Mesenchymal stem cell (in vitro differentiated cells and primary cell): Measurements from ENCODE around the gene CAPN13.
"Not testable (repeated sequence)": the region's sequence is repeated elsewhere in the genome, so short reads cannot be mapped to it uniquely, and the experiment has no call there.

ENCODE experiments used
- DNase-seq: peaks from one replicate; pipeline ENCODE4 v3.0.0-alpha.2; 2013
- H2AFZ ChIP-seq: one replicate; pipeline ENCODE4 v1.6.1; 2013; ENCODE audit warnings: low read depth, mild to moderate bottlenecking, control low read depth, inconsistent platforms, low read length, moderate library complexity
- H2AK5ac ChIP-seq: 2 replicates; pipeline ENCODE4 v1.6.1; 2013; ENCODE audit warnings: low read length, moderate library complexity, mild to moderate bottlenecking, inconsistent platforms; ENCODE audit not compliant: severe bottlenecking
- H2BK120ac ChIP-seq: one replicate; pipeline ENCODE4 v1.6.1; 2013; ENCODE audit warnings: low read depth, mild to moderate bottlenecking, inconsistent platforms, low read length, moderate library complexity
- H2BK12ac ChIP-seq, 2 experiments: one replicate each; pipeline ENCODE4 v1.6.1; 2013; ENCODE audit warnings: inconsistent platforms in 2 of 2, low read length in 2 of 2, mild to moderate bottlenecking in 2 of 2, moderate library complexity in 2 of 2, control low read depth in 1 of 2
- H2BK15ac ChIP-seq: one replicate; pipeline ENCODE4 v1.6.1; 2013; ENCODE audit warnings: mild to moderate bottlenecking, low read depth, inconsistent platforms; ENCODE audit not compliant: poor library complexity, severe bottlenecking
- H2BK5ac ChIP-seq: 2 replicates; pipeline ENCODE4 v1.6.1; 2013; ENCODE audit warnings: low read depth, mild to moderate bottlenecking, low read length, control low read depth, inconsistent platforms; ENCODE audit not compliant: poor library complexity, severe bottlenecking
- H3K14ac ChIP-seq, 2 experiments: one replicate each; pipeline ENCODE4 v1.6.1; 2013; ENCODE audit warnings: inconsistent platforms in 2 of 2, low read length in 2 of 2, control low read depth in 1 of 2, mild to moderate bottlenecking in 1 of 2, moderate library complexity in 1 of 2
- H3K18ac ChIP-seq, 2 experiments: one replicate each; pipeline ENCODE4 v1.6.1; 2013; ENCODE audit warnings: inconsistent platforms in 2 of 2, low read length in 2 of 2, control low read depth in 1 of 2, low read depth in 1 of 2, mild to moderate bottlenecking in 1 of 2
- H3K23ac ChIP-seq, 2 experiments: one replicate each; pipeline ENCODE4 v1.6.1; 2013; ENCODE audit warnings: inconsistent platforms in 2 of 2, low read length in 2 of 2, mild to moderate bottlenecking in 2 of 2, moderate library complexity in 2 of 2, control low read depth in 1 of 2
- H3K27ac ChIP-seq: 2 replicates; pipeline ENCODE4 v1.5.1; 2013; ENCODE audit warnings: mild to moderate bottlenecking, moderate library complexity, low read length, control low read depth, inconsistent platforms; ENCODE audit not compliant: poor library complexity, severe bottlenecking
- H3K27me3 ChIP-seq, 2 experiments: 2 replicates each; pipeline versions ENCODE4 v1.6.1 to v1.7.0; 2013; ENCODE audit warnings: low read length in 2 of 2, mild to moderate bottlenecking in 2 of 2, moderate library complexity in 2 of 2, control low read depth in 1 of 2, inconsistent platforms in 1 of 2; ENCODE audit not compliant: control insufficient read depth in 1 of 2, insufficient read depth in 1 of 2
- H3K36me3 ChIP-seq, 2 experiments: 2 replicates each; pipeline versions ENCODE4 v1.6.1 to v1.7.0; 2013; ENCODE audit warnings: low read length in 2 of 2, control low read depth in 1 of 2, inconsistent platforms in 1 of 2, low read depth in 1 of 2, mild to moderate bottlenecking in 1 of 2; ENCODE audit not compliant: insufficient read depth in 2 of 2, control insufficient read depth in 1 of 2
- H3K4ac ChIP-seq, 2 experiments: one replicate each; pipeline ENCODE4 v1.6.1; 2013; ENCODE audit warnings: inconsistent platforms in 2 of 2, low read length in 2 of 2, mild to moderate bottlenecking in 2 of 2, moderate library complexity in 2 of 2, control low read depth in 1 of 2, low read depth in 1 of 2
- H3K4me1 ChIP-seq: 2 replicates; pipeline ENCODE4 v1.6.1; 2013; ENCODE audit warnings: low read depth, low read length, control low read depth; ENCODE audit not compliant: control insufficient read depth, insufficient read depth
- H3K4me2 ChIP-seq: 2 replicates; pipeline ENCODE4 v1.6.1; 2013; ENCODE audit warnings: low read length, mild to moderate bottlenecking, inconsistent platforms; ENCODE audit not compliant: poor library complexity, severe bottlenecking
- H3K4me3 ChIP-seq, 2 experiments: 2 replicates each; pipeline versions ENCODE4 v1.5.1 to v1.7.0; 2013; ENCODE audit warnings: low read length in 2 of 2, mild to moderate bottlenecking in 2 of 2, control low read depth in 1 of 2, low read depth in 1 of 2; ENCODE audit not compliant: insufficient read depth in 1 of 2
- H3K79me1 ChIP-seq: replicated peaks from 2 replicates; pipeline ENCODE4 v1.6.1; 2013; ENCODE audit warnings: mild to moderate bottlenecking, control low read depth, low read length, inconsistent platforms; ENCODE audit not compliant: poor library complexity, severe bottlenecking
- H3K9ac ChIP-seq: 2 replicates; pipeline ENCODE4 v1.7.0; 2013; ENCODE audit warnings: mild to moderate bottlenecking, low read length, moderate library complexity
- H3K9me3 ChIP-seq: 2 replicates; pipeline ENCODE4 v1.7.0; 2013; ENCODE audit warnings: mild to moderate bottlenecking, low read length; ENCODE audit not compliant: control insufficient read depth
- H4K8ac ChIP-seq: one replicate; pipeline ENCODE4 v1.6.1; 2013; ENCODE audit warnings: inconsistent platforms, mild to moderate bottlenecking, low read length, moderate library complexity
- H4K91ac ChIP-seq: one replicate; pipeline ENCODE4 v1.6.1; 2013; ENCODE audit warnings: mild to moderate bottlenecking, low read length, inconsistent platforms
- WGBS: methylation state at CpG from one replicate; pipeline ENCODE4 v1.1.7; 2013; ENCODE audit warnings: mixed read lengths; 5-methylcytosine and 5-hydroxymethylcytosine counted together

Gene CAPN13

DNA sequence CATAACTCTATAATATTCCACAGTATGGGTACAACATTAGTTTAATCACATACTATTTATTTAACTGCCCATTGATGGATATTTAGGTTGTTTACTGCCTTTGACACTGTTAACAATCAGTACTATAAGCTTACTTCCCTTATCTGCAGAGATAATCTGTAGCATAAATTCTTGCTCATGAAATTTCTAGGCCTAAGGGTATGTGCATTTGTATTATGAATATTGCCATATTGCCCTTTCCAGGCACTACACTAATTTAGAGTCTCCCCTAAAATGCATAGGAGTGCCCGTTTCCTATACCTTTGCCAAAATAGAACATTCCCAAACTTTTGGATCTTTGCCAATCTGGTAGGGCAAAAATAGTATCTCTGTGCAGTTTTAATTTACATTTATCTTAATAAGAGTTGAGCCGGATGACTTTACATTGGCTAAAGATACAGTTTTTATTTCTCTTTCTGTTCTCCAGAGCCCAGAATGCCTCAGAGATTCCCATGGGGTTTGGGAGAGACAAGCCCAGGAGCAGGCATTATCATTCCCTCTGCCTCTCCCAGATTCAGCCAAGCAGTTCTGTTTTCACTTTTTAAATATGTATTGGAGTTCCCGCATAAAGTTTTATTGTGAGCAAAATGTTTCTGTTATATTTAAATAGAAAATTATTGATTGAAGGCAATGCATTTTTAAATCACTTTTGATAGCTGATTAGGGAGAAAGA is 102.8 kb downstream of the CAPN13 start:
- Histone ChIP-seq H3K36me3 (no peaks in the 10 kb centered on the region), H3K4me1 (no peaks in the 10 kb centered on the region), H2BK5ac (no peak overlapping the region), H3K27ac (no peak overlapping the region), H3K4me3 (no peak overlapping the region), H3K4me2 (no peak overlapping the region), H3K18ac (no peak overlapping the region), H3K27me3 (no peaks in the 10 kb centered on the region), H2BK15ac (no peak overlapping the region), H3K9ac (no peak overlapping the region), H4K91ac (no peak overlapping the region), H2AFZ (no peak overlapping the region), H2BK12ac (no peak overlapping the region), H4K8ac (no peak overlapping the region), H3K23ac (no peak overlapping the region), H3K14ac (no peak overlapping the region), H3K4ac (no peak overlapping the region), H2BK120ac (no peak overlapping the region), H3K9me3 (peaks cover 37% of the 10 kb centered on the region), H3K79me1 (no peaks in the 10 kb centered on the region), H2AK5ac (no peak overlapping the region)
- DNase-seq: no peak
- 94% methylated on average over 2 of the region's 3 CpGs for whole genome bisulfite sequencing

DNA sequence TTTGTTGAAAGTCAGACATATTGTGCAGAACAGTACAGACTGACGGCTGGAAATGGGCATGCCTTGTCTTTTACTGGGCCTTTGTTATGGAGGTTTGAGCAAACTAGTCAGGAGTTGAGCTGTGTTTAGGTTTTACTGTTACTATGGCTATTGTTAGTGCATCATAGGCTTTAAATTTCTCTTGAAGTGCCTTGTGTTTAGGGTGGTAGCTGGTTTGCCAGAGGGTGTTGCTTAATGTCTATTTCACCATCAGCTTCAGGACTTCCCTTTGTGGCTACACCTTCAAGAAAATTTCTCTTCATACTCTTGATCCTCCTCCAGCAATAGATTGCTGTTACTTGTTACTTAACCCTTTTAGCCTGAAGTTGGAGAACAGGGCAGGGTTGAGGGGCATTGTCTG is 104.6 kb downstream of the CAPN13 start:
- no peak for DNase-seq
- no peak overlapping the region for H3K4ac ChIP-seq
- 89% methylated on average over 1 of the region's 1 CpG for WGBS
- no peaks in the 10 kb centered on the region for H3K36me3 ChIP-seq
- no peaks in the 10 kb centered on the region for H3K4me1 ChIP-seq
- no peak overlapping the region for H3K14ac ChIP-seq
- H2BK5ac ChIP-seq: no peak overlapping the region
- H2BK12ac ChIP-seq: no peak overlapping the region
- no peak overlapping the region for H2BK120ac ChIP-seq
- no peaks in the 10 kb centered on the region for H3K27me3 ChIP-seq
- H2AFZ ChIP-seq: no peak overlapping the region
- peaks cover 37% of the 10 kb centered on the region for H3K9me3 ChIP-seq
- no peak overlapping the region for H3K18ac ChIP-seq
- no peak overlapping the region for H4K91ac ChIP-seq
- no peaks in the 10 kb centered on the region for H3K79me1 ChIP-seq
- no peak overlapping the region for H3K9ac ChIP-seq
- no peak overlapping the region for H3K4me3 ChIP-seq
- no peak overlapping the region for H3K23ac ChIP-seq
- no peak overlapping the region for H4K8ac ChIP-seq
- H2BK15ac ChIP-seq: no peak overlapping the region
- no peak overlapping the region for H2AK5ac ChIP-seq
- no peak overlapping the region for H3K4me2 ChIP-seq
- H3K27ac ChIP-seq: no peak overlapping the region

DNA sequence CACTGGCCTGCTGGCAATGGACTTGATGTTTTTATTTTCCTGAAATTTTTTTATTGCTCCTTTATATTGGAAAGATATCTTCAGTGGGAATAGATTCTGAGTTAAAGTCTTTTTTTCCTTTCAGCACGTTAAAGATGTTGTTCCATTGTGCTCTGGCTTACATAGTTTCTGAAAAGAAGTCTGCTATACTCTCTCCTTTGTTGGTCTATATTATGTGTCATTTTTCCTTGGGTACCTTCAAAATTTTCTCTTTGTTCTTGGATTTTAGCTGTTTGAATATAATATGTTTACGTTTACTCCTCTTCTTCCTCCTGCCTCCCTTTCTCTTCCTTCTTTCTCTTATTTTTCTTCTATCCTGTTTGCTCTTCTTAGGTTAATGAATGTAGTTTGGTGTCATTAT is 105.5 kb downstream of the CAPN13 start:
- Histone ChIP-seq H3K27me3 (no peaks in the 10 kb centered on the region), H3K4ac (no peak overlapping the region), H2BK15ac (no peak overlapping the region), H3K23ac (no peak overlapping the region), H3K4me1 (no peaks in the 10 kb centered on the region), H3K36me3 (no peaks in the 10 kb centered on the region), H2AK5ac (no peak overlapping the region), H4K8ac (no peak overlapping the region), H2BK5ac (no peak overlapping the region), H3K27ac (no peak overlapping the region), H3K14ac (no peak overlapping the region), H2AFZ (no peak overlapping the region), H3K4me3 (no peak overlapping the region), H3K9me3 (peaks cover 37% of the 10 kb centered on the region), H3K18ac (no peak overlapping the region), H2BK120ac (no peak overlapping the region), H2BK12ac (no peak overlapping the region), H3K9ac (no peak overlapping the region), H3K4me2 (no peak overlapping the region), H4K91ac (no peak overlapping the region), H3K79me1 (no peaks in the 10 kb centered on the region)
- no CpG with 5 or more reads among the region's 2 CpGs for WGBS
- no peak for DNase-seq

DNA sequence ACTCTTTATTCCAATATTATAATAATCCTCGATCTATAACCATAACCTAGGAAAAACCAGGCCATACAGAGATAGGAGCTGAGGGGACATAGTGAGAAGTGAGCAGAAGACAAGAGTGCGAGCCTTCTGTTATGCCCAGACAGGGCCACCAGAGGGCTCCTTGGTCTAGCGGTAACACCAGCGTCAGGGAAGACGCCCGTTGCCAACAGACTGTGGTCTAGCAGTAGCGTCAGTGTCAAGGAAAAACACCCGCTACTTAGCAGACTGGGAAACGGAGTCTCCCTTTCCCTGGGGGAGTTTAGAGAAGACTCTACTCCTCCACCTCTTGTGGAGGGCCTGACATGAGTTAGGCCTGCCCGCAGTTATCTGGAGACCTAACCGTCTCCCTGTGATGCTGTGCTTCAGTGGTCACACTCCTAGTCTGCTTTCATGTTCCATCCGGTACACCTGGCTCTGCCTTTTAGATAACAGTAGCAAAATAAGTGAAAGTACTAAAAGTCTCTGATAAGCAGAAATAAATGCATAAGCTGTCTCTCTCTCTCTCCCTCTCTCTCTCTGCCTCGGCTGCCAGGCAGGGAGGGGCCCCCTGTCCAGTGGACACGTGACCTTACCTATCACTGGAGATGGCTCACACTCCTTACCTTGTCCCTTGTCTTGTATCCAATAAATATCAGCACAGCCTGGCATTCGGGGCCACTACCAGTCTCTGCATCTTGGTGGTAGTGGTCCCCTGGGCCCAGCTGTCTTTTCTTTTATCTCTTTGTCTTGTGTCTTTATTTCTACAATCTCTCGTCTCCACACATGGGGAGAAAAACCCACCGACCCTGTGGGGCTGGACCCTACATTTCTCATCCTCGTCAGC is 109.8 kb downstream of the CAPN13 start:
- H3K4ac ChIP-seq, H3K79me1 ChIP-seq, DNase-seq, H2BK120ac ChIP-seq, H3K36me3 ChIP-seq, H2BK12ac ChIP-seq, H2BK15ac ChIP-seq, H3K4me2 ChIP-seq, H2AFZ ChIP-seq, H3K18ac ChIP-seq, H3K23ac ChIP-seq, H3K4me1 ChIP-seq, H4K91ac ChIP-seq, H2AK5ac ChIP-seq, H3K4me3 ChIP-seq, H3K9ac ChIP-seq, H4K8ac ChIP-seq, H2BK5ac ChIP-seq, H3K27me3 ChIP-seq, H3K27ac ChIP-seq, H3K14ac ChIP-seq: not testable (repeated sequence)
- H3K9me3 ChIP-seq: peaks cover 24% of the 10 kb centered on the region
- 89% methylated on average over 15 of the region's 18 CpGs for whole genome bisulfite sequencing
